SW 1271 (cell line): ENCODE results near the gene RAPGEF6.
"Not testable (repeated sequence)": the region's sequence is repeated elsewhere in the genome, so short reads cannot be mapped to it uniquely, and the experiment has no call there.

Experiments
- DNase-seq, 2 experiments: peaks; one replicate each; lab custom pipeline; 2025; lab: John Stamatoyannopoulos, UW

Gene RAPGEF6

GRCh38 chr5:131640043-131640856 is 5.2 kb upstream of the RAPGEF6 start:
- DNase-seq = no peak

DNA sequence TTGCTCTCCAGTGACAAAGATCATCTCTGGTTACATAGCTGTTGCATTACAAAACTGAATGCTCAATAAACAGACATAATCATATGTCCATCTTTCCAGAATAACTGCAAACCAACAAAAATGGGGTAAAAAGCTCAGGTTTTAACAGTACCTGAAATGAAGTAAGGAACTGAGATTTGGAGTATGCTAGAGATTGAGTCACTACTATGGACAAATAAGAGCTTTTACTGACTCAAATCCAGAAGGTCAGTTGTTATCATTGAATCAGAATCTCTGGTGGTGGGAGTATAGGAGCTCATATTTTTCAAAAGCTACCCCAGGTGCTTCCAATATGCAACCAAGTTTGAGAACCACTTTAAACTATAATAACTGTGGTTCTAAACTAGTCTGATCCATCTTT is 4.1 kb upstream of the RAPGEF6 start:
- no peak for DNase-seq

DNA sequence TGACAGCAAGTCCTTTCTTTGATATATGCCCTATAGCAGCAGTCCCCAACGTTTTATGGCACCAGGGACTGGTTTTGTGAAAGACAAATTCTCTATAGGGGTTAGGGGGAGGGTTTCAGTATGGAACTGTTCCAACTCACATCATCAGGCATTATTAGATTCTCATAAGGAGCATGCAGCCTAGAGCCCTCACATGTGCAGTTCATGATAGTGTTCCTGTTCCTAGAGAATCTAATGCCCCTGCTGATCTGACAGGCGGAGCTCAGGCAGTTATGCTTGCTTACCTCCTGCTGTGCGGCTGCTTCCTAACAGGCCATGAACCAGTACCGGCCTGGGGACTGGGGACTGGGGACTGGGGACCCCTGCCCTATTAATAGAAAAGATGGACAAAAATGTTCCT is 2.7 kb upstream of the RAPGEF6 start:
- no peak for DNase-seq

DNA sequence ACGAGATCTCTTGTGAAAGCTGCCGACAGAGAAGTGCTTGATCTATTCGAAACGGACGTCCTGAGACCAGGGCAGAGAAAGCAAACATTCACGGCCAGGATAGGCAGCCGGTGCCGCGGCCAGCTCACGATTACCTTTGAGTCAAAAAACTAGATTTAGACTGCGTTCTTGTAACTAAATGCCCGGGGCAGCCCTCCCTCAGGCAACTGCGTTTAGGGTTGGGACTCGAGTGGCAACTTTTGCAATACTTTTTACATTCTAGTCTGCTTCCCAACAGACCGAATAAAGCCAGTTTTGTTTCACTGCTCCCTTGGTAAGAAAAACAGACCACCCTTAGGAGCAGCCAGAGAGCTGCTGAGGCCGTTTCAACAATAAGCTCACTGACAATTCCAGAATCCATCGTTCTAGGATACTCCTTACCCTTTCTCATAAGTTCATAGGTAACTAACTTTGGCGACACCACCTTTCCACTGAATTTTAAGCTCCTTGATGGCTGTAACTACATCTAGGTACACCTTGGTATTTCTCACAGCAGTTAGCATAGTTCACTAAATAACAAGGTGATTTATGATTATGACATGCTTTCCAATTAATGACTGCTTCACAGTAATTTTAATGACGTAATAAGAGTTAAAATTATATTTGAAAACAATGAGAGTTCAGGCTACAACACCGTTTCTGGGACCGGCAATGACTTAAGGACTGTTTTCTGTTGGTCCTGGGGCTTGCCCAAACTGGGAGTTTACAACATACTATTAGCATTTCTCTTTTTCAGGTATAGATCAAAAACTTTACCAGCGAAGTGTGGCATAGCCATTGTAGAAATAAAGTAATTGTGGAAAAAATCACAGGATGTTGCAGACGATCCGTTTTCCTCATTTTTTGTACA is 899 bp upstream of the RAPGEF6 start:
- peak in 1 of 2 experiments; percentile 81 for DNase-seq

- DNase-seq = peak in 1 of 2 experiments; percentile 75
Measured at GRCh38 chr5:131634666-131634995, 398 bp downstream of the RAPGEF6 start.

- no peak for DNase-seq
Measured at GRCh38 chr5:131634238-131634637, 791 bp downstream of the RAPGEF6 start.

- DNase-seq = no peak
Measured at GRCh38 chr5:131633830-131634229, 1.2 kb downstream of the RAPGEF6 start.

DNA sequence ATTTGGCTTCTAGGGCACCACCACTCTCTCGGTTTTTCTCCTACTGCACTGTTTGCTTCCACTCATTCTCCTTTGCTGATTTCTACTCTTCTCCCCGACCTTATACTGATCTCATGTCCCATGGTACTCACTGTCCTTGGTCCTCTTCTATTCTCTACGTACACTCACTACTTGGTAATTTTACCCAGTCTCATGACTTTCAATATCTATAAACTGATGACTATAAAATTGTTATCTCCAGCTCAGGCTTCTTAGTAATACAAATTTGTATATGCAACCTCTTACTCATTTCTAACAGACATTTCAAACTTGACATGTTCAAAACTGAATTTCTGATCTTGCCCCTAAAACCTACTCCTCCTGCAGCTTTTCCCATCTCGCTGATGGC is 4.1 kb downstream of the RAPGEF6 start:
- DNase-seq = no peak

DNA sequence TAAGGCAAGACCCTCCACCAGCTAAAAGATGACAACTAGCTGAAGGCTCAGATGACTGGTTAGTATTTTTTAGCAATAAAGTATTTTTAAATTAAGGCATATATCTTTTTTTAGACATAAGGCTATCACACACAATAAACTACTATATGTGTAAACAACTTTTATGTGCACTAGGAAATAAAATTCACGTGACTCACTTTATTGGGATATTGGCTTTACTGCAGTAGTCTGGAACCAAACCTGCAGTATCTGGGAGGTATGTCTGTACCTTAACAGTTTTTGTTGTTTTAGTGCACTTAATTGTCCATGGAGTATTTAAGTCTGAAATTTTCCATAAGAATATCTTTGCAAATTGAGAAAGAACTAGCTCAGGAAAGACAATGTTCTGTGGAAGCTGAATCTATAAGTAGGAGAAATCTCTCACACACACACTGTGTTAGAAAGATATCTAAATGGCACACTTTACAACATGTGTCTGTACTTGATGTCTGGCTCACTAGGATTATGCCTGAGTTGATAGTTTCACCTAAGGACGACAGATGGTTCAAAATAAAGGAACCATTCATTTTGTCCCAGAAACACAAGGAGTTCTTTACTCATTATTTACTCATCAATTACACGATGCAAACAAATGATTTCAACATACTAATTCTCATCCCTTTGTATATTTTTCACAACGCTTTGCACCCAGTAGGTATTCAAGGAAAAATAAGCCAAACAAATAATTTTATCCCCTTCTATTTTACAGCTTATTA is 4.6 kb downstream of the RAPGEF6 start:
- no peak for DNase-seq

DNA sequence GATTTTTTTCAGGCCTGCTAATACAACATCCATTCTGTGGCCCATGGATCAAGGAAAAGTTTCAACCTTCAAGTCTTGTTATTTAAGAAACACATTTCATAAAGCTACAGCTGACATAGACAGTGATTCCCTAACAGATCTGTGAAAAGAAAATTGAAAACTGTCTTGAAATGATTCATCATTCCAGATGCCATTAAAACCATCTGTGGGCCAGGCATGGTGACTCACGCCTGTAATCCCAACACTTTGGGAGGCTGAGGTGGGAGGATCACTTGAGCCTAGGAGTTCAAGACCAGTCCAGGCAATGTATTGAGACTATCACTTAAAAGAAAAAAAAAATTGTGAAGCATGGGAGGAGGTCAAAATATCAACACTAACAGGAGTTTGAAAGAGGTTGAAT is 6.0 kb downstream of the RAPGEF6 start:
- DNase-seq = peak; percentile 21 to 53

GRCh38 chr5:131627207-131627865 is 7.7 kb downstream of the RAPGEF6 start:
- no peak for DNase-seq

DNA sequence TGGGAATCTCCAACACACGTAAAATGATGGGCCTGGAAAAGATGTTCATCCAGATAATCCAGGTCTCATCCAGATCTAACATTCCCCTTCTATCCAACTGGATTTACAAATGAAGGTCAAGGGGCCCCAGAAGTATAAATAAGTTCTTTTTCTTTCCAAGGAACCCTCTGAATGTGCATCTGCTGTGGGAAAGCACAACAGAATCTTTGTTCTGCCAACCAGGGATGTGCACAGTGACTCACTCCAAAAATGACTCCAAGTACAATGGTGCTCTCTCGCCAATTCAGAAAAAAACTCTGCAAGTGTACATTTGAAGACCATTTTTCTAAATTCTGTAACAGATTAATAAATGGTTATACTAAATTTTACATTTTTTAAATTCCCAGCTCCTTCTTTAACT is 12.4 kb downstream of the RAPGEF6 start:
- no peak for DNase-seq

GRCh38 chr5:131621164-131621563 is 13.9 kb downstream of the RAPGEF6 start:
- not testable (repeated sequence) for DNase-seq

DNA sequence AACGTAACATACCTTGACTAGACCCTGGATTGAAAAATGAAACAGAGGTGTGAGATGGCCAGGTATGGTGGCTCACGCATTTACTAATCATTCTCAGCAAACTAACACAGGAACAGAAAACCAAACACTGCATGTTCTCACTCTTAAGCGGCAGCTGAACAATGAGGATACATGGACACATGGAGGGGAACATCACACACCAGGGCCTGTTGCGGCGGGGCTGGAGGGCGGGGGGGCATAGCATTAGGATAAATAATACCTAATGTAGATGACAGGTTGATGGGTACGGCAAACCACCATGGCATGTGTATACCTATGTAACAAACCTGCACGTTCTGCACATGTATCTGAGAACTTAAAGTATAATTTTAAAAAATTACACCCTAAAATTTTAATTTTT is 15.9 kb downstream of the RAPGEF6 start:
- DNase-seq = no peak

DNA sequence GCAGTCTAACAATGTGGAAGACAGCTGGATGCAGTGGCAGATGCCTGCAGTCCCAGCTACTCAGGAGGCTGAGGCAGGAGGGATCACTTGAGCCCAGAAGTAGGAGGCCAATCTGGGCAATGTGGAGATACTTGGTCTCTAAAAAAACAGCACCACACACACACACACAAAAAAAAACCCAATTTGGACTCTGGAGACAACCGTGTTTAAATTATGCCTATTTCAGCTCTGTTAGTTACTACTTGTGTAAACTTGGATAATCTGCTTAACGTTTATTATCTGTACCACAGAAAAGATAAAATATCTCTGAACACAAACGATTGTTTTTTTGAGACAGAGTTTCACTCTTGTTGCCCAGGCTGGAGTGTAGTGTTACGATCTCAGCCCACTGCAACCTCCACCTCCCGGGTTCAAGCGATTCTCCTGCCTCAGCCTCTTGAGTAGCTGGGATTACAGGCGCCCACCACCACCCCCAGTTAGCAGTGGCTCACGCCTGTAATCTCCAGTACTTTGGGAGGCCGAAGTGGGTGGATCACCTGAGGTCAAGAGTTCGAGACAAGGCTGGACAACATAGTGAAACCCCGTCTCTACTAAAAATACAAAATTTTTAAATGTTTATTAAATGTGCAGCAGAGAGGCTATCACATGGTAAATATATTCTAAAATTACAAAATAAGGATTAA is 17.7 kb downstream of the RAPGEF6 start:
- DNase-seq = no peak

- no peak for DNase-seq
Measured at GRCh38 chr5:131615957-131616356, 19.1 kb downstream of the RAPGEF6 start.

GRCh38 chr5:131613423-131613822 is 21.6 kb downstream of the RAPGEF6 start:
- DNase-seq = no peak

GRCh38 chr5:131611064-131611381 is 24.0 kb downstream of the RAPGEF6 start:
- DNase-seq = no peak

GRCh38 chr5:131610198-131611063 is 24.6 kb downstream of the RAPGEF6 start:
- DNase-seq = peak; percentile 69 to 82

DNA sequence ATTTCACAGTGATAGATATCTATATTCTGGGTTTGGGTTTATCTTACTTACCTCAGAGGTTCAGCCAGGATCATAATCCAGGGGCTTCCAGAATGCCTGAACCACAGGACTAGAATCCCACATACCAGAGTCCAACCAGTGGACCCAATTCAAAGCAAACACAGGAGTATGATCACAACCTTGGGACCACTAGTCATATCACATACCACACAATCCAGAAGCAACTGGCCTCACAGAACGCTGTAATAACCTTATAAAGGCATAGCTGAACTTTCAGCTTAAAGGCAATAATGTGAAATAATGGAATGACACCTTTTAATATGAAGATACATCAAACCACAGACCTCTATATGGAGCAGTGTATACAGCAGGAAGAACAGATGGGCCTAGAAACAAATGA is 25.3 kb downstream of the RAPGEF6 start:
- DNase-seq = no peak

GRCh38 chr5:131608597-131608996 is 26.4 kb downstream of the RAPGEF6 start:
- DNase-seq = no peak
